ENCODE data around the gene GLB1L.
"Not testable (repeated sequence)": the region's sequence is repeated elsewhere in the genome, so short reads cannot be mapped to it uniquely, and the experiment has no call there.

The GLB1L gene

GRCh38 chr2:219245148-219245898 is at the start of gene GLB1L, which contains the start of gene STK16:
Gene GLB1L, minus strand, starts transcription at chr2:219245444. Its CDS starts 1,871 bp downstream, at chr2:219243573.
Gene STK16, plus strand, starts transcription at chr2:219245479. Its CDS starts 521 bp downstream, at chr2:219246000.
- peak; percentile 67 for DNase-seq

DNA sequence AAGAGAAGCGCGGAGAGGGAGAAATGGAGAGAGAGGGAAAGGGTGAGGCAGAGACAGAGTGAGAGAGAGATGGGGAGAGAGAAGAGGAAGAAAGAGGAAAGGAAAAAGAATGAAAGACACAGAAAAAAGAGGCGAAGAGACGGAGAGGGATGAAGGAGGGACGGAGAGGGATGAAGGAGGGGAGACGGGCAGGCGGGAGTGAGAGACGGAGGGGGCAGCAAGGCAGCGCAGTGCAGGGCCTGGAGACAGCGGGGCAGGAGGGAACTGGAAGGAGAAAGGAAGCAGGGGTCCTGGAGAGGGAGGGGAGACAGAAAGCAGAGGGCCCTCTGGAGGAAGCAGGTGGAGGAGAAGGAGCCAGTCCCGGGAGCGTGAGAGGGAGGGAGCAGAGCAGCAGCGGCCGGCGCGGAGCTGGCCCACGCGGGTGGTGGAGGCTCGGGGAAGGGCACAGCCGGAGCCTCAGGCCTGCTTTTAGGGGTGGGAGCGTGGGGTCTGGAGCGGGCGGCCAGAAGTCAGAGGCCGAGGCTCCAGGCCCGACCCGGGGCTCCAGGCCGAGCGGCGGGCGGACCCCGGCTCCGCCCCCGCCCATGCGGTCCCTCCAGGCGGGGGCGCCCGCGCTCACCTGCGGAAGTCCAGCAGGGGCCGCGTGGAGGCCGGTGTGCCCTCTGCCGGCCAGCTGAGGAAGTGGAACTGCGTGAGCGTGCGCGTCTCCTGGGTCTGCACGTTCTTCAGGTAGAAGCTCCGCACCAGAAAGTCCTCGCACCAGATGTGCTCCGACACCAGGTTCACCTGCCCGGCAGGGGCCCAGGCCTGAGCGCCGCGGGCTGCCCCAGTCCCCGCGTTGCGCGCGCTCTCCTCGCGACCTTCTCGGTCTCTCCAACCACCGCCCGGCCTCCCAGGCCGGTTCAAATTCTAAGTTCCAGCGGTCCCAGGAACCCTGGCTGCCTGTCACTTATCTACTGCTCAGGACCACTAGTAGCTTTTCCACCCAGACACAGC is 49.4 kb upstream of the GLB1L start:
- DNase-seq = peak; percentile 36

GRCh38 chr2:219293736-219294231 is 48.5 kb upstream of the GLB1L start:
- no peak for DNase-seq

DNA sequence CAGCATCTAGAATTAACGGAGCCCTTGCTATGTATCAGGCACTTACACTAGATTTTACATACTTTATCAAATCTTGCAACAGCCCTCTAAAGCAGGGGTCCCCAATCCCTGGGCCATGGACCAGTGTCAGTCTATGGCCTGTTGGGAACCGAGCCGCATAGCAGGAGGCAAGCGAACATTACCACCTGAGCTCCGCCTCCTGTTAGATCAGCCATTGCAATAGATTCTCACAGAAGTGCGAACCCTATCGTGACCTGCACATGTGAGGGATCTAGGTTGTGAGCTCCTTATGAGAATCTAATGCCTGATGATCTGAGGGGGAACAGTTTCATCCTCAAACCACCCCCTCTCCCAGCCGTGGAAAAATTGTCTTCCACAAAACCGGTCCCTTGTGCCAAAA is 47.4 kb upstream of the GLB1L start:
- DNase-seq = no peak

DNA sequence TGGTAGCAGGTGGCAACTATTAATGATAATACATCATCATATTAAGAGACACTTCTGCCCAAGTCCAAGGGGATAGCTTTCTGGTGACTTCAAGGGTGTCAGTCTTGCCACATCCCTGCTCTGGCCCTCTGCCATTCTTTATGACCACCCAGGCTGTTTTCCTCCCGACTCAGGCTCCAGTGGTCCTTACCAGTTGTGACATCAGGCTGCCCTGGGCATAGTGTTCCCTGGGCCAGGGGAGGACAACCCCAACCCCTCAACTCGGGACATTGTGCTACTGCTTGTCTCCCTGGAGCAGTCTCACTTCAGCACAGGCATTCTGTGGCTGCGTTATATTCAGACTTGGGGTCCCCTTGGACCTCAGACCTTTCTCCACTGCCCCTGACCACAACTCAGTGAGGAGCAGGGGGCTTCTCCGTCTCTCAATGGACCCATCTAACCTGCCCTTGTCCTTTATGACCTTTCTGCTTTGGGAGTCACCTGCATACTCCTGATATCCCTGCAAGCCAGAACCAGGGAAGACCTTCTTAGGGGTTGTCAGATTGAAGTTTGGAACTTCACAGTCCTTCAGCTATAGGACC is 46.8 kb upstream of the GLB1L start:
- DNase-seq = no peak

- DNase-seq = no peak
Observed at GRCh38 chr2:219291394-219291793, 46.1 kb upstream of the GLB1L start.

GRCh38 chr2:219290381-219291171 is 45.3 kb upstream of the GLB1L start:
- DNase-seq = no peak

GRCh38 chr2:219289537-219290361 is 44.5 kb upstream of the GLB1L start:
- peak; percentile 55 for DNase-seq

GRCh38 chr2:219289195-219289536 is 43.9 kb upstream of the GLB1L start:
- no peak for DNase-seq

DNA sequence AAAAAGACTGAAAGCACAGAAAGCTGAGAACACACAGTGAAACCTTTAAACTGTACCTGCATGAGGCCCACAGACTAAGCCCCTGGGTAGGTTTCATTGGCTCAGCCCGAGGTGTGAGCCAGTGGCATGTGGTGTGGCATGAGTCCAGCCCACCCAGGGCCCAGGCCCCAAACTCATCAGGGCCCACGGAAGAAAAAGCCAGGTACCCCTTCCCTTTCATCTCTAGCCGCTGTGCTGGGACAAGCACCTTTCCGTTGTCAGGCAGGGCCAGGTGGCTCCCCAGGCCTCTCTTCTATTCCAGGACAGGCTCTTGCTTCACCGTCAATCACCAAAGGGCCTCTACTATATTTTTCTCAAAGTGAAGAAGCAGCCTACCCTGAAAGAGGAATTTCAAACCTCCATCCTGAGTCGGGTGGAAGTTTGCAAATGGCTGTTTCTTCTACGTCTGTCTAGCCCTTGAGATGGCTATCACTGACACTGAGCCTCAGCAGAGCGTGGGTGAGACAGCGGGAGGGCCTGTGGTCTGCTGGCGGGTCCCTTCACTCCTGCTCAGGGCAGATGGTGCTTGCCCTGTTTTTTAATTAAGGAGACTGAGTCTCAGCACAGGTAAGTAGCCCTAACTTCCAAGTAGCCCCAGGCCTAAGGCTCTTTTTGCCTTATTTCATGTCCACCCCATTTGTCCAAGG is 42.5 kb upstream of the GLB1L start:
- no peak for DNase-seq

DNA sequence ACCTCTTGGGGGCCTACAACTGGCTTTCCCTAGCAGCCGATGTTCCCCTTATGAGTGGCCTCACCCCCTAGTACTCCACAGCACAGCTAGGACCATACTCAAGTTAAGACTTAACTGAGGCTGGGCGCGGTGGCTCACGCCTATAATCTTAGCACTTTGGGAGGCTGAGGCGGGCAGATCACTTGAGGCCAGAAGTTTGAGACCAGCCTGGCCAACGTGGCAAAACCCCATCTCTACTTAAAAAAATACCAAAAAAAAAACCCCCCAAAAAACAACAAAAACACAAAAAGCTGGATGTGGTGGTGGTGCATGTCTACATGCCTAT is 41.8 kb upstream of the GLB1L start:
- not testable (repeated sequence) for DNase-seq

GRCh38 chr2:219286436-219287115 is 41.3 kb upstream of the GLB1L start:
- DNase-seq = no peak

DNA sequence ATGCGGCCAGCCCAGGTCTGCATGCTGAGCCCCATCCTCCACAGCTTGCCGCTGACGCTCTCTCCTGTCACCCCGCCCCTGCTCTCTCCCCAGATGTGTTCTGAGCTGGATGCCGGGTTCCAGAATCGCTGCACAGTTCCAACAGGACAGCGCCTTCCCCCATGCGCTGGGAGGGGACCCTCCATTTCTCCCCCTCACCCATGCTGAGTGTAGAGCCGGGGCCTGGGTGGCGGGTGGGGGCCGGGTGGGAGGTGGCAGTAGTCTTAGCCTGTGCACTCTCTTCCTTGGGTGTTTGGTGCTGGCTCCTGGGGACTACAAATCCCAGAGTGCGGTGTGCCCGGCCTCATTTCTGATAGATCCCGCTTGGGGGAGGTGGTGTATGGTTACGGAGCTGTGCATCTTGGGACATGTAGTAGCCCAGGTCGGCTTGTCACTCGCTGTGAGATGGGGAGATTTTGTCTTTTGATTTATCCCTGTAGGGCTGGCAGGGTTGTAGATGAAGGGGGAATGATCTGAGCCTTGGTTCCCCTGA is 40.7 kb upstream of the GLB1L start:
- DNase-seq = no peak

DNA sequence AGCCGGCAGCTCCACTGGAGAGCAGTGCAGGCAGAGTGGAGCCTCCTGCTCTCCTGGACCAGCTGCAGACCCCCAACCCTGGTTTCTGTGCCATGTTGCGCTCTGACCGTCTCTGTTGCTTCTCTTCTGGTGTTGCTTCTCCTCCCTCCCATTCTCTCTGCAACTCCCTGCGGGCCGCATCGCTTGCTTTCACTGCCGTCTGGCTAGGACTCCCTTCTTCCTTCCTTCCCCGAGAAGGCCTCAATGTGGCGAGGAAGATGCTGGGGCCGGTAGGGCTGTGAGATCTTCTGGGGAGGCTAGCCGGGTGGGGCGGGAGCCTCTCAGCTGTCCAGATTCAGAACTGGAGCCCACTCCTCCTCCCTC is 40.1 kb upstream of the GLB1L start:
- no peak for DNase-seq

- DNase-seq = no peak
Observed at GRCh38 chr2:219284501-219285372, 39.5 kb upstream of the GLB1L start.

GRCh38 chr2:219282943-219283581 is 37.8 kb upstream of the GLB1L start:
- no peak for DNase-seq

DNA sequence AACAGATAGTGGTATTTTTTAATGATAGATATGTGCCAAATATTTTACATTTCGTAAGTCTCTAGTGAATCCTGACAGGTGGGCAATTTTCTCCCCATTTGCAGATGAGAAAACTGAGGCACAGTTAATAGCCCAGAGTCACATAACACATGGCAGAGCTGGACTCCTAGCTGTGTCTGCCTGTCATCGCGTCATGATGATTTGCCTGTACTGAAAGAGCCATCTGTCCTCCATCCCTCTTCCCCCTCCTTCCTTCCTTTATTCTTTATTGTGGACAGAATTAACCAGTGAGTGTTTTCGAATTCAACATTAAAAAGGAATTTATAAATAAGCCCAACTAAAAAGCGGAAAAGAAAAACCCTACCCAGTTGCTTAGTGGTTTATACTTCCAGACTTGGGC is 37.1 kb upstream of the GLB1L start:
- no peak for DNase-seq

DNA sequence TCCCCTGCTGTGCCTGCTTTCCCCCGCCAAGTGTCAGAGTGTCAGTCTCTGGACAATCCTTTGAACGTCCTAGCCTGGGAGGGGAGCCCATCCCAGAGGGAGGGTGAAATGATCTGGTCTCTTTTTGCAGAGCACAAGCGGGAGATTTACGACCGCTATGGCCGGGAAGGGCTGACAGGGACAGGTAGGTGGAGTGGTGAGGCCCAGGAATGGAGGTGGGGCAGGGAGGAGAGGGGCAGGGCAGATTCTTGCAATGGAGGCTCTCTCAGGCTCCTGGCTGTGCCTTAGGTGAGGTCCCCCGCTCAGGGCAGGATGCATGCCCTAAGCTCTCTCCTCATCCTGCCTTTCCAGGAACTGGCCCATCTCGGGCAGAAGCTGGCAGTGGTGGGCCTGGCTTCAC is 36.3 kb upstream of the GLB1L start:
- no peak for DNase-seq

DNA sequence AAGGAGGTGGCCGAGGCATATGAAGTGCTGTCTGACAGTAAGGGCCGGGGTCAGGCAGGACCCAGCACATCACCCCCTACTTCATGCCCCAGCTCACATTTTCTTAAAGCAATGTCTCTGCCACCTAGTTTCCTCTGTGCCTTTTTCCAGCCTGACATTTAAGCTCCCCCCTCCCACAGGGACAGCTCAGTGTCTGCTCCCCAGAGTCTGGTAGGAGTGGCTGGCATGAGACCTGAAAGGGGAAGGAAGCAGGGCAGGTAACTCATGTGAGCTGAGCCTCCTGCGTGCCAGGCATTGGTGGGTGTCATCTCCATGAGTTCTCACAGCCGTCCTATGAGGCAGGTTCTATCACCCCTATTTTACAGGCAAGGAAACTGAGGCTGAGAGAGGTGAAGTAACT is 35.4 kb upstream of the GLB1L start:
- no peak for DNase-seq
